Fibroblast of lung (primary cell): ENCODE measurements around the gene SMOC2. TPM values are rescaled to one million over a fixed set of nuclear protein-coding genes. Genes with fewer than 3 reads are reported as not detected.

Experiments used
- DNase-seq, 2 donors: peaks; one replicate each; pipeline versions ENCODE4 v3.0.0 to v3.0.0-alpha.2; 2010; ENCODE audit warnings: low read depth in 2 of 2
- H2AFZ ChIP-seq: 2 replicates; pipeline ENCODE4 v1.5.1; 2012; ENCODE audit warnings: low read length, control low read depth, inconsistent platforms
- H3K27ac ChIP-seq: 2 replicates; pipeline ENCODE4 v1.5.1; 2011; ENCODE audit warnings: low read length, control low read depth; ENCODE audit not compliant: insufficient read depth
- H3K27me3 ChIP-seq: 2 replicates; pipeline ENCODE4 v1.5.1; 2011; ENCODE audit warnings: mild to moderate bottlenecking, low read length; ENCODE audit not compliant: control insufficient read depth, insufficient read depth
- H3K36me3 ChIP-seq: 2 replicates; pipeline ENCODE4 v1.5.1; 2011; ENCODE audit warnings: low read length; ENCODE audit not compliant: control insufficient read depth, insufficient read depth
- H3K4me1 ChIP-seq: 2 replicates; pipeline ENCODE4 v1.5.1; 2011; ENCODE audit warnings: low read length; ENCODE audit not compliant: control insufficient read depth, insufficient read depth; ENCODE audit errors: extremely low read depth
- H3K4me2 ChIP-seq: 2 replicates; pipeline ENCODE4 v1.5.1; 2011; ENCODE audit warnings: low read length, control low read depth; ENCODE audit not compliant: insufficient read depth; ENCODE audit errors: extremely low read depth
- H3K4me3 ChIP-seq, 4 experiments: fragments of 200-600 bp in 1 of 4; sonication (generic) in 1 of 4; replicated peaks in 1 of 4; 2 replicates each; pipeline ENCODE4 v1.5.1; 2011 to 2016; ENCODE audit warnings: low read length in 4 of 4, low read depth in 3 of 4, mild to moderate bottlenecking in 3 of 4, control low read depth in 2 of 4, inconsistent platforms in 1 of 4, mixed read lengths in 1 of 4; ENCODE audit not compliant: insufficient read depth in 1 of 4; ENCODE audit errors: control extremely low read depth in 1 of 4
- H3K79me2 ChIP-seq: 2 replicates; pipeline ENCODE4 v1.5.1; 2012; ENCODE audit warnings: mild to moderate bottlenecking, low read length, inconsistent platforms; ENCODE audit not compliant: control insufficient read depth, insufficient read depth
- H3K9ac ChIP-seq: 2 replicates; pipeline ENCODE4 v1.5.1; 2011; ENCODE audit warnings: mild to moderate bottlenecking, low read length, control low read depth; ENCODE audit not compliant: insufficient read depth
- H3K9me3 ChIP-seq: 2 replicates; pipeline ENCODE4 v1.5.1; 2012; ENCODE audit warnings: low read depth, low read length; ENCODE audit not compliant: control insufficient read depth, insufficient read depth
- H4K20me1 ChIP-seq: 2 replicates; pipeline ENCODE4 v1.5.1; 2011; ENCODE audit warnings: low read length; ENCODE audit not compliant: control insufficient read depth, insufficient read depth; ENCODE audit errors: extremely low read depth
- EZH2 ChIP-seq: IDR thresholded peaks from 2 replicates; pipeline ENCODE4 v1.5.1; 2012; ENCODE audit warnings: low read length, control low read depth, mild to moderate bottlenecking; ENCODE audit errors: missing control alignments
- polyA plus RNA-seq, 2 donors: library from polyadenylated mRNA; depleted of rRNA in 1 of 2; stranded (reverse) in 1 of 2; unstranded in 1 of 2; fragments of >200 nt; gene quantifications; 2 replicates each; pipeline ENCODE4 v1.2.1, GENCODE V29; 2011 to 2012; ENCODE audit warnings: missing spikeins in 1 of 2
- total RNA-seq: library from RNA; depleted of rRNA; stranded (reverse); fragments of >200 nt; gene quantifications from 2 replicates; pipeline ENCODE4 v1.2.1, GENCODE V29; 2014
- TF ChIP-seq, protein P1 (sequence below), 2 donors: IDR thresholded peaks in 1 of 2; conservative IDR thresholded peaks in 1 of 2; 1 replicate in 1 of 2; 2 replicates in 1 of 2; pipeline ENCODE4 v1.5.1; 2011 to 2012; ENCODE audit warnings: low read length in 2 of 2, control low read depth in 1 of 2, inconsistent platforms in 1 of 2, low read depth in 1 of 2, mild to moderate bottlenecking in 1 of 2

Gene SMOC2
- total and polyA plus RNA-seq, 2 donors (not counting 1 experiment from before 2014, with no cell fraction given) = not detected

DNA sequence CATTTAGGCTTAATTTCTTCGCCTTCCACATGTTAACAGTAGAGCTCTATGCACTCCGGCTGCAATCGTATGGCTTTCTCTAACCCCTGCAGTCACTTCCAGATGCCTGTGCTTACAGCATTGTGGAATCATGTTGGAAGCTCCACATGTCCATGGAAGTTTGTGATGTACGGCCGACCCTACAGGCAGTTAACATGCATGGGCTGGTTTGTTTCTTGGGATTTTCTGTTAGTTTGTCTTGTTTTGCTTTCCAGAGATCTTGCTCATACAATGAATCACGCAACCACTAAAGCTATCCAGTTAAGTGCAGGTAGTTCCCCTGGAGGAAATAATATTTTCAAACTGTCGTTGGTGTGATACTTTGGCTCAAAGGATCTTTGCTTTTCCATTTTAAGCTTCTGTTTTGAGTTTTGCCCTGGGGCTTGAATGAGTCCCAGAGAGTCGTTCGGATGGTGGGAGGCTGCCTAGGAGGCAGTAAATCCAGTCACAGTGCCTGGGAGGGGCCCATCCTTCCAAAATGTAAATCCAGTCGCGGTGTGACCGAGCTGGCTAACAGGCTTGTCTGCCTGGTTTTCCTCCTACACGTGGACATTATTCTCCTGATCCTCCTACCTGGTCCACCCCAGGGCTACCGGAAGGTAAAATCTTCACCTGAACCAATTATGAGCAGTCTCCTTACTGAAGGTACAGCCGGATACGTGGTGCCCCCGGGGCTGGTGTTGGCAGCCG, 225.9 kb downstream of the SMOC2 start:
- no peak overlapping the region for H3K4me3 ChIP-seq
- H3K27ac ChIP-seq = no peak overlapping the region
- H4K20me1 ChIP-seq = no peaks in the 10 kb centered on the region
- H3K9me3 ChIP-seq = no peaks in the 10 kb centered on the region
- no peak overlapping the region for H3K4me2 ChIP-seq
- no peaks in the 10 kb centered on the region for H3K36me3 ChIP-seq
- no peak overlapping the region for H2AFZ ChIP-seq
- no peaks in the 10 kb centered on the region for H3K79me2 ChIP-seq
- H3K9ac ChIP-seq = no peak overlapping the region
- TF ChIP-seq, protein P1, sequence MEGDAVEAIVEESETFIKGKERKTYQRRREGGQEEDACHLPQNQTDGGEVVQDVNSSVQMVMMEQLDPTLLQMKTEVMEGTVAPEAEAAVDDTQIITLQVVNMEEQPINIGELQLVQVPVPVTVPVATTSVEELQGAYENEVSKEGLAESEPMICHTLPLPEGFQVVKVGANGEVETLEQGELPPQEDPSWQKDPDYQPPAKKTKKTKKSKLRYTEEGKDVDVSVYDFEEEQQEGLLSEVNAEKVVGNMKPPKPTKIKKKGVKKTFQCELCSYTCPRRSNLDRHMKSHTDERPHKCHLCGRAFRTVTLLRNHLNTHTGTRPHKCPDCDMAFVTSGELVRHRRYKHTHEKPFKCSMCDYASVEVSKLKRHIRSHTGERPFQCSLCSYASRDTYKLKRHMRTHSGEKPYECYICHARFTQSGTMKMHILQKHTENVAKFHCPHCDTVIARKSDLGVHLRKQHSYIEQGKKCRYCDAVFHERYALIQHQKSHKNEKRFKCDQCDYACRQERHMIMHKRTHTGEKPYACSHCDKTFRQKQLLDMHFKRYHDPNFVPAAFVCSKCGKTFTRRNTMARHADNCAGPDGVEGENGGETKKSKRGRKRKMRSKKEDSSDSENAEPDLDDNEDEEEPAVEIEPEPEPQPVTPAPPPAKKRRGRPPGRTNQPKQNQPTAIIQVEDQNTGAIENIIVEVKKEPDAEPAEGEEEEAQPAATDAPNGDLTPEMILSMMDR (conservative IDR thresholded peaks at IDR 0.05 in 1 of 2, IDR thresholded peaks at IDR 0.05 in 1 of 2; ENCODE audit: low read depth in 1 of 2, low read length in 2 of 2) = no peak
- TF ChIP-seq EZH2 = no peak
- H3K27me3 ChIP-seq = no peaks in the 10 kb centered on the region
- no peak for DNase-seq
- no peaks in the 10 kb centered on the region for H3K4me1 ChIP-seq

DNA sequence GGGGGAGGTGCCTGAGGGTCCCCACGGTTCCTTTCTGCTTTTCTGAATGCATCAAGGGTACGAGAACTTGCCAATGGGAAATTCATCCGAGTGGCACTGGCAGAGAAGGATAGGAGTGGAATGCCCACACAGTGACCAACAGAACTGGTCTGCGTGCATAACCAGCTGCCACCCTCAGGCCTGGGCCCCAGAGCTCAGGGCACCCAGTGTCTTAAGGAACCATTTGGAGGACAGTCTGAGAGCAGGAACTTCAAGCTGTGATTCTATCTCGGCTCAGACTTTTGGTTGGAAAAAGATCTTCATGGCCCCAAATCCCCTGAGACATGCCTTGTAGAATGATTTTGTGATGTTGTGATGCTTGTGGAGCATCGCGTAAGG, 226.4 kb downstream of the SMOC2 start:
- no peak for DNase-seq
- no peak overlapping the region for H2AFZ ChIP-seq
- no peaks in the 10 kb centered on the region for H3K9me3 ChIP-seq
- H3K27ac ChIP-seq = no peak overlapping the region
- no peak overlapping the region for H3K4me2 ChIP-seq
- H3K27me3 ChIP-seq = no peaks in the 10 kb centered on the region
- no peaks in the 10 kb centered on the region for H3K79me2 ChIP-seq
- no peaks in the 10 kb centered on the region for H3K4me1 ChIP-seq
- H3K36me3 ChIP-seq = no peaks in the 10 kb centered on the region
- no peaks in the 10 kb centered on the region for H4K20me1 ChIP-seq
- no peak for TF ChIP-seq EZH2
- TF ChIP-seq, protein P1 (conservative IDR thresholded peaks at IDR 0.05 in 1 of 2, IDR thresholded peaks at IDR 0.05 in 1 of 2; ENCODE audit: low read depth in 1 of 2, low read length in 2 of 2) = no peak
- no peak overlapping the region for H3K4me3 ChIP-seq
- no peak overlapping the region for H3K9ac ChIP-seq

DNA sequence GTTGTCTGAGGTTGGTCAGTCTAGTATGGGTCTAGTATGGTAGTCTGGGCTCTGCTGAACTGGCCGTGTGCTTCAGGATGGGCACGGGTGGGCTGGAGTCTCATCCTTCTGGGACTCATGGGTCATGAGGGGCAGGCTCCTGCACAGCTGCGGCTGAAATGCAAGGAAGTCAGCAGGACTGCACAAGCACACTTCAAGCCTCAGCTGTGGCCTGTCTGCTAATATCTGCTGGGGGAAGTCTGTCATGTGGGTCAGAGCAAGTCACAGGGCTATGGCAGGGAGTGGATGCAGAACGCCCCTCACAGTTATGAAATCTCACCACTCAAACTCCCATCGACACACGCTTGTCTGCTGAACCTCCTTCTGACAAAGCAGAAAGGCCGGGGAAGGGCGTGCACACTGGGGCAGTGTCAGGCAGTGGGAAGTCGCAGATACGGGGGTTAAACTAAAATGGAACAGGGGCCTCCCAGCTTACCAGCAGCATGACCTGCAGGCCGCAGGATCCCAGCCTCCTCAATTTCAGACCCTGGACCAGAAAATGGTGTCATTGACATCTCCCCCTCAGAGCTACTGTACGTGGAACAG, 229.5 kb downstream of the SMOC2 start:
- DNase-seq = no peak
- H3K4me1 ChIP-seq = no peaks in the 10 kb centered on the region
- no peaks in the 10 kb centered on the region for H3K79me2 ChIP-seq
- no peak overlapping the region for H3K4me2 ChIP-seq
- no peaks in the 10 kb centered on the region for H3K36me3 ChIP-seq
- no peak overlapping the region for H2AFZ ChIP-seq
- H3K27me3 ChIP-seq = no peaks in the 10 kb centered on the region
- H4K20me1 ChIP-seq = no peaks in the 10 kb centered on the region
- no peak overlapping the region for H3K4me3 ChIP-seq
- no peak overlapping the region for H3K9ac ChIP-seq
- no peaks in the 10 kb centered on the region for H3K9me3 ChIP-seq
- H3K27ac ChIP-seq = no peak overlapping the region
- TF ChIP-seq EZH2 = no peak
- TF ChIP-seq, protein P1 (conservative IDR thresholded peaks at IDR 0.05 in 1 of 2, IDR thresholded peaks at IDR 0.05 in 1 of 2; ENCODE audit: low read depth in 1 of 2, low read length in 2 of 2) = no peak
